Neural cell (in vitro differentiated cells): Measurements from ENCODE around the gene CTNNA2. TPM values are rescaled to one million over a fixed set of nuclear protein-coding genes. Genes with fewer than 3 reads are reported as not detected.

Experiments used
- H2AFZ ChIP-seq: fragments of 200-600, 300-800 bp; sonication (generic), shearing (Covaris generic); 2 replicates; pipeline ENCODE4 v1.6.0; 2014; ENCODE audit warnings: low read depth, mild to moderate bottlenecking, antibody characterized with exemption, low read length, moderate library complexity
- H3F3A ChIP-seq: fragments of 200-600 bp; shearing (Covaris generic); 2 replicates; pipeline ENCODE4 v1.6.1; 2016; ENCODE audit warnings: mild to moderate bottlenecking, moderate library complexity, mixed read lengths, antibody characterized with exemption, low read length; ENCODE audit not compliant: insufficient read depth, poor library complexity, severe bottlenecking
- H3K27ac ChIP-seq: fragments of 200-600, 300-800 bp; sonication (generic), shearing (Covaris generic); 2 replicates; pipeline ENCODE4 v1.5.1; 2014; ENCODE audit warnings: mild to moderate bottlenecking, low read length, moderate library complexity
- H3K27me3 ChIP-seq: fragments of 300-800, 200-600 bp; sonication (generic), shearing (Covaris generic); 2 replicates; pipeline ENCODE4 v1.6.0; 2014; ENCODE audit warnings: mild to moderate bottlenecking, low read depth, low read length, moderate library complexity; ENCODE audit not compliant: insufficient read depth
- H3K36me3 ChIP-seq: fragments of 300-800, 200-600 bp; sonication (generic), shearing (Covaris generic); 2 replicates; pipeline ENCODE4 v1.5.1; 2014; ENCODE audit warnings: mild to moderate bottlenecking, antibody characterized with exemption, low read length, moderate library complexity; ENCODE audit not compliant: insufficient read depth
- H3K4me2 ChIP-seq: fragments of 300-800, 200-600 bp; sonication (generic), shearing (Covaris generic); 2 replicates; pipeline ENCODE4 v1.6.0; 2014; ENCODE audit warnings: mild to moderate bottlenecking, low read length
- H3K4me3 ChIP-seq: fragments of 300-800, 200-600 bp; sonication (generic), shearing (Covaris generic); 2 replicates; pipeline ENCODE4 v1.5.1; 2014; ENCODE audit warnings: mild to moderate bottlenecking, low read length, moderate library complexity
- H3K79me2 ChIP-seq: fragments of 200-600 bp; shearing (Covaris generic); replicated peaks from 2 replicates; pipeline ENCODE4 v1.6.0; 2014; ENCODE audit warnings: mild to moderate bottlenecking, low read length, moderate library complexity; ENCODE audit not compliant: insufficient read depth
- H3K9ac ChIP-seq: fragments of 300-800, 200-600 bp; sonication (generic), shearing (Covaris generic); 2 replicates; pipeline ENCODE4 v1.6.1; 2016; ENCODE audit warnings: mild to moderate bottlenecking, low read length, mixed read lengths
- H3K9me2 ChIP-seq: fragments of 200-600 bp; shearing (Covaris generic); 2 replicates; pipeline ENCODE4 v1.6.1; 2016; ENCODE audit warnings: mild to moderate bottlenecking, low read length, mixed read lengths; ENCODE audit not compliant: insufficient read depth
- H3K9me3 ChIP-seq: fragments of 200-600, 300-800 bp; sonication (generic), shearing (Covaris generic); 2 replicates; pipeline ENCODE4 v1.6.1; 2016; ENCODE audit warnings: mild to moderate bottlenecking, mixed run types, low read length, moderate library complexity, mixed read lengths
- H4K20me1 ChIP-seq: fragments of 200-600 bp; shearing (Covaris generic); 2 replicates; pipeline ENCODE4 v1.6.1; 2016; ENCODE audit warnings: mild to moderate bottlenecking, mixed run types; ENCODE audit not compliant: insufficient read depth
- EP300 ChIP-seq: fragments of 450-650 bp; conservative IDR thresholded peaks from 2 replicates; pipeline ENCODE4 v1.6.1; 2014; ENCODE audit warnings: antibody characterized with exemption, mild to moderate bottlenecking, moderate library complexity; ENCODE audit not compliant: poor library complexity, severe bottlenecking
- EZH2 ChIP-seq: fragments of 200-600, 300-800 bp; shearing (Covaris generic), sonication (generic); IDR thresholded peaks from 2 replicates; pipeline ENCODE4 v1.6.1; 2014; ENCODE audit warnings: antibody characterized with exemption, low read length, borderline replicate concordance, mild to moderate bottlenecking; ENCODE audit not compliant: insufficient read depth, poor library complexity, severe bottlenecking
- MXI1 ChIP-seq: fragments of 450-650 bp; conservative IDR thresholded peaks from 2 replicates; pipeline ENCODE4 v1.6.1; 2014; ENCODE audit warnings: antibody characterized with exemption, mild to moderate bottlenecking; ENCODE audit not compliant: poor library complexity, severe bottlenecking
- POLR2AphosphoS5 ChIP-seq: IDR thresholded peaks from 2 replicates; pipeline ENCODE4 v1.6.1; 2012
- RAD21 ChIP-seq: fragments of 450-650 bp; conservative IDR thresholded peaks from 2 replicates; pipeline ENCODE4 v1.6.1; 2014; ENCODE audit warnings: antibody characterized with exemption, mild to moderate bottlenecking, moderate library complexity
- REST ChIP-seq: IDR thresholded peaks from 2 replicates; pipeline ENCODE4 v1.6.1; 2012; ENCODE audit warnings: borderline replicate concordance
- SMC3 ChIP-seq: fragments of 450-650 bp; conservative IDR thresholded peaks from 2 replicates; pipeline ENCODE4 v1.6.1; 2014; ENCODE audit warnings: antibody characterized with exemption, mild to moderate bottlenecking, moderate library complexity; ENCODE audit not compliant: poor library complexity
- TAF1 ChIP-seq: IDR thresholded peaks from 2 replicates; pipeline ENCODE4 v1.6.1; 2012; ENCODE audit warnings: low read depth
- polyA plus RNA-seq: library from polyadenylated mRNA; depleted of rRNA; stranded (reverse); fragments of >200 nt; gene quantifications from 2 replicates; pipeline ENCODE4 v1.2.3, GENCODE V29; 2014
- TF ChIP-seq, protein P1 (sequence below): fragments of 450-650 bp; IDR thresholded peaks from 2 replicates; pipeline ENCODE4 v1.5.1; 2014; ENCODE audit warnings: antibody characterized with exemption, mild to moderate bottlenecking, moderate library complexity; ENCODE audit not compliant: poor library complexity, severe bottlenecking

The CTNNA2 gene
- polyA plus RNA-seq, 1 donor from 2014 or later, result 194 TPM

DNA sequence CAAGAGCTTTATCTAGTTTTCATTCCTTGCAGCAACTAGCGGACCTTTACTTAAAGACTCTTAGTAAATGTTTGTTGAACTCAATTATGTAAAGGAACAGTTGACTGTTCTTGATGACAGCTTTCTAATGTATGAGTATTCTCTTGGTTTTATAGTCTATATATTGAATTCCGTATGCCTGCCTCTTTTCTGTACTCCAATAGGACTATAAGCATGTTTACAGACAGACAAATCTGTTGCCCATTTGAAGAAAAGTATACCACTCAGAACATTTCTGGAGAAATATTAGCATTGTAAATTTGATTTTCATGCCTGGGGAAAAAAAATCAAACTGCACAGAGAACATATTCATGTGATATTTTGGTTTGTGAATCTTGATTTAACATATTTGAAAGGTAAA, 682.2 kb downstream of the CTNNA2 start:
- no peaks in the 10 kb centered on the region for H3K79me2 ChIP-seq
- H3K27ac ChIP-seq, result no peak overlapping the region
- H3K9me2 ChIP-seq, result no peaks in the 10 kb centered on the region
- H3K4me3 ChIP-seq, result no peak overlapping the region
- no peaks in the 10 kb centered on the region for H3K36me3 ChIP-seq
- H3F3A ChIP-seq, result no peaks in the 10 kb centered on the region
- H3K9ac ChIP-seq, result no peak overlapping the region
- TF ChIP-seq EZH2 (no peak), MXI1 (no peak), RAD21 (no peak), TAF1 (no peak), POLR2AphosphoS5 (no peak), SMC3 (no peak), EP300 (no peak), REST (no peak)
- TF ChIP-seq, protein P1, sequence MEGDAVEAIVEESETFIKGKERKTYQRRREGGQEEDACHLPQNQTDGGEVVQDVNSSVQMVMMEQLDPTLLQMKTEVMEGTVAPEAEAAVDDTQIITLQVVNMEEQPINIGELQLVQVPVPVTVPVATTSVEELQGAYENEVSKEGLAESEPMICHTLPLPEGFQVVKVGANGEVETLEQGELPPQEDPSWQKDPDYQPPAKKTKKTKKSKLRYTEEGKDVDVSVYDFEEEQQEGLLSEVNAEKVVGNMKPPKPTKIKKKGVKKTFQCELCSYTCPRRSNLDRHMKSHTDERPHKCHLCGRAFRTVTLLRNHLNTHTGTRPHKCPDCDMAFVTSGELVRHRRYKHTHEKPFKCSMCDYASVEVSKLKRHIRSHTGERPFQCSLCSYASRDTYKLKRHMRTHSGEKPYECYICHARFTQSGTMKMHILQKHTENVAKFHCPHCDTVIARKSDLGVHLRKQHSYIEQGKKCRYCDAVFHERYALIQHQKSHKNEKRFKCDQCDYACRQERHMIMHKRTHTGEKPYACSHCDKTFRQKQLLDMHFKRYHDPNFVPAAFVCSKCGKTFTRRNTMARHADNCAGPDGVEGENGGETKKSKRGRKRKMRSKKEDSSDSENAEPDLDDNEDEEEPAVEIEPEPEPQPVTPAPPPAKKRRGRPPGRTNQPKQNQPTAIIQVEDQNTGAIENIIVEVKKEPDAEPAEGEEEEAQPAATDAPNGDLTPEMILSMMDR, result no peak
- H3K9me3 ChIP-seq, result no peaks in the 10 kb centered on the region
- no peak overlapping the region for H3K4me2 ChIP-seq
- no peaks in the 10 kb centered on the region for H4K20me1 ChIP-seq
- H2AFZ ChIP-seq, result no peak overlapping the region
- H3K27me3 ChIP-seq, result no peaks in the 10 kb centered on the region

GRCh38 chr2:80198042-80198441, 685.2 kb downstream of the CTNNA2 start:
- H3K9me2 ChIP-seq, result no peaks in the 10 kb centered on the region
- H3K4me3 ChIP-seq, result no peak overlapping the region
- no peaks in the 10 kb centered on the region for H3K79me2 ChIP-seq
- H3K27me3 ChIP-seq, result no peaks in the 10 kb centered on the region
- H3K9ac ChIP-seq, result no peak overlapping the region
- TF ChIP-seq EP300, result no peak
- no peak for TF ChIP-seq RAD21
- TF ChIP-seq REST, result no peak
- TF ChIP-seq, protein P1, result no peak
- TF ChIP-seq POLR2AphosphoS5, result no peak
- TF ChIP-seq SMC3, result no peak
- no peak for TF ChIP-seq TAF1
- no peak for TF ChIP-seq EZH2
- no peak for TF ChIP-seq MXI1
- no peaks in the 10 kb centered on the region for H3K36me3 ChIP-seq
- no peak overlapping the region for H2AFZ ChIP-seq
- no peaks in the 10 kb centered on the region for H3K9me3 ChIP-seq
- no peaks in the 10 kb centered on the region for H3F3A ChIP-seq
- H4K20me1 ChIP-seq, result no peaks in the 10 kb centered on the region
- H3K27ac ChIP-seq, result no peak overlapping the region
- no peak overlapping the region for H3K4me2 ChIP-seq
